Duodenal mucosa (tissue), 2 donors: ENCODE measurements around the gene C17orf50.

Experiments
- H3K27ac ChIP-seq: one replicate; pipeline ENCODE4 v1.7.0; 2013; ENCODE audit warnings: low read depth, low read length
- H3K27me3 ChIP-seq, 2 donors: one replicate each; pipeline ENCODE4 v1.7.0; 2013; ENCODE audit warnings: low read length in 2 of 2, control low read depth in 1 of 2; ENCODE audit not compliant: insufficient read depth in 2 of 2, control insufficient read depth in 1 of 2
- H3K36me3 ChIP-seq, 2 donors: one replicate each; pipeline ENCODE4 v1.7.0; 2013; ENCODE audit warnings: low read length in 2 of 2, control low read depth in 1 of 2; ENCODE audit not compliant: insufficient read depth in 2 of 2, control insufficient read depth in 1 of 2
- H3K4me1 ChIP-seq, 2 donors: one replicate each; pipeline ENCODE4 v1.7.0; 2013; ENCODE audit warnings: low read length in 2 of 2, control low read depth in 1 of 2; ENCODE audit not compliant: insufficient read depth in 2 of 2, control insufficient read depth in 1 of 2
- H3K4me3 ChIP-seq, 2 donors: one replicate each; pipeline ENCODE4 v1.7.0; 2013; ENCODE audit warnings: low read length in 2 of 2, low read depth in 1 of 2
- H3K9ac ChIP-seq, 2 donors: one replicate each; pipeline ENCODE4 v1.7.0; 2013; ENCODE audit warnings: low read length in 2 of 2, low read depth in 1 of 2
- H3K9me3 ChIP-seq, 2 donors: one replicate each; pipeline ENCODE4 v1.7.0; 2013; ENCODE audit warnings: low read length in 2 of 2, control low read depth in 1 of 2; ENCODE audit not compliant: control insufficient read depth in 1 of 2

C17orf50 gene

DNA sequence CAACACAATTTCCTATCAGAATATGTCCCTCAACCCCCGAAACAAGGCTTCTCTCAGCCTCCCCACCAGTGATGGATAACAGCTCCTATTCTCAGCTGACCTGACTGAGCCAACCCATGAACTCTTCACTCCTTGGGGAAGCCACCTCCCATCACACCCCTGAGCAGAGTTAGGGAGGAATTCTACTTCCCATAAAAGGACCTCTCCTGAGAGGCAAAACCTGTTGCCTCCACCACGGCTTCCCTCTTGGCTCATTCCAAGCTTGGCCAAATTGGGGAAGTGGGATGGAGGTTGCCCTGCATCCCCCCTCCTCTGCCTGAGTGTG lies 34.9 kb upstream of the C17orf50 start:
- Histone ChIP-seq H3K36me3 (peaks cover 25 to 35% of the 10 kb centered on the region in 2 donors), H3K9ac (no peak overlapping the region), H3K4me1 (peaks cover 7 to 11% of the 10 kb centered on the region in 2 donors), H3K9me3 (no peaks in the 10 kb centered on the region), H3K27ac (no peak overlapping the region), H3K27me3 (no peaks in the 10 kb centered on the region), H3K4me3 (no peak overlapping the region)

DNA sequence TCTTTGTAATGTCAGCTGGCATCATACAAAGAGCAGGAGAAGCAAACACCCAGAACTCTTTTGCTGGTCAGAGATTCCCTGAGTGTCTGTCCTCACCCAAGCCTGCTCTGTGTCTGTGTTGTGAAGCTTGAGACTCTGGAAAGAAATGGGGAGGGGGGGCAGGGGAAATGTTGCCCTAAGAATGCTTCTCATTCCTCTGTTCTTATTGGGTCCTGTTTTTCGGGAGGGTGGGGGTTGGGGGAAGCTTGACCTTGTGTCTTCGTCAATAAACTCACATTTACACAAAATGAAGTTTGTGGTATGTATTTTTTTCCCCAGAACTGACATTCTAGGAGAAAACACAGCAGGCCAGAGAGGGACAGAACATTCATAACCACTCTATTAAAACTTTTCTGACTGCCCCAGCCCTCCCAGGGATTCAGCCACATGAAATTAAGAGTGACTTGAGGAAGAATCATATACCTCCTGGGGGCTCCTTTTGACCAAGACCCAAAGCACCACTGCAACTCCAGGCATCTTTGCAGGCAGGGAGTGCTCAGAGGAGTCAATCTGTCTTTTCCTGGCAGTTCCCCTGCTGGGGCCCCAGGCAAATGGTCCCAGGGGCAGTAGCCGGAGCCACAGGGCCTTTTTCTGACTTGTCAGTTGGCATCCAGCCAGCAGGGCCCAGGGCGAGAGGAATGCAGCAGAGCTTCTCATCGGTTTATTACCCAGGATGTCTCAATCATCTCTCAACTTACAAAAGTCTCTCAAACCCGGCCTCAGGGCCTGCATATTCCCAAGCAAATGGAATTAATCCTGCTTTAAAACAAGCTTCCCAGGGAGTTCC lies 34.3 kb upstream of the C17orf50 start:
- no peak overlapping the region for H3K9ac ChIP-seq
- H3K4me3 ChIP-seq: no peak overlapping the region

DNA sequence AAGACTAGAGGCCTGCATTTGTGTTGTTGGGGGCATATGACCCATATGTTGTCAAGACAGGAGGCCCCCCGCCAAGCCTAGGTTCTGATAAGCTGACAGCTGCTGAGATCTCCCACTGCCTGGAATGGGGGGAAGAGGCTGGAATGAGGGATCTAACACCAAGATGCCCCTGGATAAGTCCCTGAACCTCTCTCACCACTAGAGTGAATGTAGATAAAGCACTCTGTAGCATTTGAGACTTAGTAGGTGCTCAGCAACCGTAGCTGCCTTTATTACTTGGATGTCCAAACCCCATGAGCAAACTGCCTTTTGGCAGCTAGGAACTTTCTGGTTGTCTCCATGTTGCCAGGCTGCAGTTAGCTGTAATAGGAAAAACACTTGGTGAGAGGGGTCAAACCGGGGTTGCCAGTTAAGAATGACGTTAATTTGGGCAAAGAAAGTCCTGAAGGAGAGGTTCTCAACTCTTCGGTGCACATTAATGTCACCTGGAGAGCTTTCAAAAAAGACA lies 33.7 kb upstream of the C17orf50 start:
- Histone ChIP-seq H3K9ac (no peak overlapping the region), H3K9me3 (no peaks in the 10 kb centered on the region), H3K27me3 (no peaks in the 10 kb centered on the region), H3K27ac (no peak overlapping the region), H3K4me1 (peaks cover 13 to 17% of the 10 kb centered on the region in 2 donors), H3K4me3 (no peak overlapping the region), H3K36me3 (peaks cover 25 to 33% of the 10 kb centered on the region in 2 donors)

More for the DNA sequence above, 34.3 kb upstream of the C17orf50 start:
- H3K9me3 ChIP-seq: no peaks in the 10 kb centered on the region
- H3K36me3 ChIP-seq: peaks cover 25 to 33% of the 10 kb centered on the region in 2 donors
- no peak overlapping the region for H3K27ac ChIP-seq
- peaks cover 12 to 16% of the 10 kb centered on the region in 2 donors for H3K4me1 ChIP-seq
- no peaks in the 10 kb centered on the region for H3K27me3 ChIP-seq

DNA sequence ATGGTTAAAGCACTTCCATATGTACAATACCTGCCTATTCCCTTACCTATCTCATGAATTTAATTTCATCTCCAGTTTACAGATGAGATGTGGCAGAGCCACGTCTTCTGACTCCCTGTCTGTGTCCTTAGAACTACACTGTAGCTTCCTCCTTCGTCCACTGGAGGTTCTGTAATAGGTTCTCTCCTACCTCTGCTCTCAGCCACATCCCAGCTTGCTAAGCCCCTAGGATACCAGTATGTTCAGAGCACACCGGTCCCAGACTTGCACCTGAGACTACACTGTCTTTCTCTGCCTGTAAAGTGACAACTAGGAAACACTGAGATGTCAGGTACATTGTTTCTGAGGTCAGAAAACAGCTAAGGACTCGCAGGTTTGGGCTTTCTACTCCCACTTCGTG lies 33.1 kb upstream of the C17orf50 start:
- Histone ChIP-seq H3K27me3 (no peaks in the 10 kb centered on the region), H3K9me3 (no peaks in the 10 kb centered on the region), H3K36me3 (peaks cover 25 to 33% of the 10 kb centered on the region in 2 donors), H3K4me3 (no peak overlapping the region), H3K27ac (no peak overlapping the region), H3K4me1 (peaks cover 17 to 18% of the 10 kb centered on the region in 2 donors), H3K9ac (no peak overlapping the region)

DNA sequence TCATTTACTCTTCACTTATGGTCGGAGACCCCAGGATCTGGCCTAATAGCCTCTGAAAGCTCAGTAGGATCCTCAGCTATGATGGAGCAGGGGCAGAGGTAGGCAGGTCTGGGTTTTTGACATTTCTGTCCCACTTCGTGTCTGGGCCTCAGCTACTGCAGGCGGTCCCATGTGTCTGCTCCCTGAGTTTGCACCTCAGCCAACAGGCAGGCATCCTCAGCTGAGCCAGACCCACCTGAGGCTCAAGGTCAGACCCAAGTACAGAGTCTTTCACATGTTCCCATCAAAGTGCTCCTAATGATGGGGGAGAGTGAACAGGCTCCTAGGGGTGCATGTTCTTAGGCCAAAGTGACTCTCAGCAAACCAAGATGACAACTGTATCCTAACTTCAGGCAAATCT lies 32.1 kb upstream of the C17orf50 start:
- Histone ChIP-seq H3K4me1 (peaks cover 17 to 18% of the 10 kb centered on the region in 2 donors), H3K4me3 (no peak overlapping the region), H3K27me3 (no peaks in the 10 kb centered on the region), H3K27ac (no peak overlapping the region), H3K9me3 (no peaks in the 10 kb centered on the region), H3K9ac (no peak overlapping the region), H3K36me3 (peaks cover 20 to 25% of the 10 kb centered on the region in 2 donors)

DNA sequence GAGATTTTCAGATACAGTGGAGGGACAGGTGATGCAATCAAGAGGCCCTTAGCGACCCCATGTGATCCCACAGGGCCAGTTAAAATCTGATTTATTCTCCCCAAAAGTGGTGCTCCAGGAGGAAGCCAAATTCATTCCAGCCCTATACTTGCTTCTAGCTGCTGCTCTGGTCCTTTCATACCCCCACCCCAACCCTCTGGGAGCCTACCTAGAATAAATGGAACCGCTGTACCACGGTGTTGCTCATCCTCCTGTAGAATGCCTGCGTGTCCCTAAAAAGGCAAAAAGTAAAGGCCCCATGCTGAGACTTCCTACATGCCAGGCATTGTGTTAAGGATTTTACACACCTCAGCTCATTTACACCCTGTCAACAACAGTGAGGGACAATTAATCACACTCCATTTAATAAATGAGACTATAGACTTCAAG lies 31.3 kb upstream of the C17orf50 start:
- H3K9ac ChIP-seq: no peak overlapping the region
- no peak overlapping the region for H3K27ac ChIP-seq
- no peak overlapping the region for H3K4me3 ChIP-seq
- H3K36me3 ChIP-seq: peaks cover 12 to 16% of the 10 kb centered on the region in 2 donors
- no peaks in the 10 kb centered on the region for H3K9me3 ChIP-seq
- H3K27me3 ChIP-seq: no peaks in the 10 kb centered on the region
- H3K4me1 ChIP-seq: peaks cover 17 to 18% of the 10 kb centered on the region in 2 donors

DNA sequence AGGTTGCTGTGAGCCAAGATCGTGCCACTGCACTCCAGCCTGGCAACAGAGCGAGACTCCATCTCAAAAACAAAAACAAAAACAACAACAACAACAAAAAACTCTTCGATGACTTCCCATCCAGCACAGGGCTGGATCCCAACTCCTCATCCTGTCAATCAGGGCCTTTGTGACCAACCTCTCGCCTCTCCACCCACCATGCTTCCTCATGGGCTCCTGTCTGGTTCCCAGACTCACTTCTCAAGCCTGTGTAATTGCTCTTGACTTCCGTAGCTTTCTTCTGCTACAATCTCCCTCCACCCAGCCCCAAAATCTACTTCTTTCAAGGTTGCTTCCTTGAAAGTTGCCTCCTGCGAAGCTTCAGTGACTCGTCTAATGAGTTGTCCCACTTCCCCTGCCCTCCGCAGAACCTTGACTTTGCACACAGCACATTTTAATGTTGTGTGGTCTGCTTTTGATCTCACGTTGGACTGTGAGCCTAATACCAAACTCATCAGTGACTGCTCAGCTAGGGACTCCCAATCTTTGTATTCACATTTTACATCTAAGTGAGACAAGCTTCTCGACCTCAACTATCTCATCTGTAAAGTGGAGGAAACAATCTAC lies 30.2 kb upstream of the C17orf50 start:
- no peaks in the 10 kb centered on the region for H3K9me3 ChIP-seq
- no peaks in the 10 kb centered on the region for H3K27me3 ChIP-seq
- no peak overlapping the region for H3K9ac ChIP-seq
- H3K4me3 ChIP-seq: no peak overlapping the region
- H3K4me1 ChIP-seq: peaks cover 17 to 18% of the 10 kb centered on the region in 2 donors
- no peak overlapping the region for H3K27ac ChIP-seq
- H3K36me3 ChIP-seq: peaks cover 2 to 5% of the 10 kb centered on the region in 2 donors

DNA sequence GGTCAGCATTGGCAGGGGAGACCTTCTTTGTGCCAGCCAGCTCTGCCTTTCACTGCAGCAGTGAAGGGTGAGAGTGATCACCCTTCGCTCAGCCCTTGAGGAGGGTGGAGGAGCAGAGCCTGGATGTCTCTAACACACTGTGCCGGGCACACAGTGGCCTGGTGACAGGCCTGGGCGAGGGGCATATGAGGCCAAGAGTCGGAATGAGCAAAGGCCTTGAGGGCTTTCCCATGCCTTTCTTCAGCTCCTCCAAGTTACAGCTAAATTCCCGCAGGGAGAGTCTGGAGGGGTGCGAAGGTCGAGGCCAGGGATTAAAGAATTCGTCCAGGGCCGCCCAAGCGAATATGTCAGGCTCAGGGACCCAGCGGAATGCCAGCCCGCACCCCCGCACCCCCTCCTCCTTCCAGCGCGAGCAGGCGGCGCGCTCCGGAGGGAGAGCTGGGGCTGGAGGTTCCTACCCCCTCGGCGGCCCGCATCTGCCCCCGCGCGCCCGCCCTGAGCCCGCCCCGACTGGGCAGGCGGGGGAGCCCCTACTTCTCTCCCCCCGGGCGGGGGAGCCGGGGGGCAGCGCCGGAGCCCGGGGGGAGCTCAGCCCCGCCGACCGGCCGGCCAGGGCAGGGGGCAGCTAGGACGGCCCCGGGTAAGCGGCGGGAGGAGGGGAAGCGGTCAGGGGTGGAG lies 29.3 kb upstream of the C17orf50 start, which contains the start of gene RASL10B:
Gene RASL10B, plus strand, starts transcription at position 401 of the 678 bp plus-strand sequence. CDS start 3,546 bp downstream, outside the sequence.
- H3K4me1 ChIP-seq: peaks cover 17 to 18% of the 10 kb centered on the region in 2 donors
- H3K27me3 ChIP-seq: no peaks in the 10 kb centered on the region
- H3K9me3 ChIP-seq: no peaks in the 10 kb centered on the region
- no peak within 1 kb of the TSS for H3K27ac ChIP-seq
- peak within 1 kb of the TSS; percentile 61 to 65 for H3K4me3 ChIP-seq
- peak within 1 kb of the TSS in 1 of 2 donors; percentile 8 for H3K9ac ChIP-seq
- H3K36me3 ChIP-seq: peaks cover 0 to 2% of the 10 kb centered on the region in 2 donors

DNA sequence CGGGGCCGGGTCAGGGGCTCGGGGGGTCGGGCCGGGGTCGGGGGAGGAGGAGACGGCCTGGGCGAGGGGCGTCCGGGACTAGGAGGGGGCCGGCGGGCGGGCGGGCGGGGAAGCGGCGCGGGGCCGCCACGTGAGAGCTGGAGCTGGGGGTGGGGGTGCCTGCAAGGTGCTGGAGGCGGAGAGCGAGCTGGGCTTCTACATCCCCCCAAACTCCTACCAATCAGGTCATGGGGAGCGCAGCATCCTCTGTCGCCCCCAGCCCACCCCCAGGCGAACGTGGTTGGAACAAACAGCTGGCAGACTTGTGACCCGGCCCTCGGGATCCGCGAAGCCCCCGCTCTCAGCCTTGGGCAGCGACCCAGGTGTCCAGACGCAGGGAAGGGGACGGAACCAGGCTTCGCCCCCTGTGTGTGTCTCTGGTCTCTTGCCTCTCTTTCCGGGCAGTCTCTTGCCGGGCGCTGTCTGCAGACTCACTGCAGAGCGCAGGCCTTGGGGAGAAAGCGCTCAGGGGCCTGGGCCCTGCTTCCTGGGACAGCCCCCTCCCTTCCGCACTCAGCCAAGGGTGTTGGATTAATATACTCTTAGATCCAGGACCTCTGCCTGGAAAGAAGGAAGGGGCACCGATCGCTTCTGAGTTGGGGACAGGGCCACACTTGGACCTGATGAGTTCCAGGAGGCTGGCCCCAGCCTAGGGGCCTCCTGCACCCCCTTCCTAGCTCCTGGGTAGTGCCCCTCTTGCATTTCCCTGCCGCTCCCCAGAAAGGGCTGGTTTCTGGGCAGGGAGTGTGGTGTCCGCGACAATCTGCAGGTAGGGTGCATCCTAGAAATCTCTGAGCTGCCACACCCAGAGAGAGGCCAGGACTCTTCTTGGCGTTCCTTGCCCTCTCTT lies 28.5 kb upstream of the C17orf50 start:
- Histone ChIP-seq H3K27ac (no peak overlapping the region), H3K4me3 (peak overlapping the region; percentile 58 to 61), H3K36me3 (no peaks in the 10 kb centered on the region), H3K9ac (no peak overlapping the region), H3K9me3 (no peaks in the 10 kb centered on the region), H3K27me3 (no peaks in the 10 kb centered on the region), H3K4me1 (peaks cover 11% of the 10 kb centered on the region in 2 donors)
